Activated naive CD4-positive, alpha-beta T cell treated with anti-CD3 and anti-CD28 coated beads, Interleukin-2, amount 50 U/mL, for 72 hours (primary cell): ENCODE data around the gene APOC1. TPM values are rescaled to one million over a fixed set of nuclear protein-coding genes. Genes with fewer than 3 reads are reported as not detected.
A peak's percentile ranks its signal among the peaks of the same experiment; 100 is the strongest.
"Not testable (repeated sequence)": the region's sequence is repeated elsewhere in the genome, so short reads cannot be mapped to it uniquely, and the experiment has no call there.

Source experiments
- ATAC-seq, 2 donors: fragments of 150-1000 bp; cut with Tn5 transposase; 2 replicates each; pipeline ENCODE4 v1.10.0; 2021; ENCODE audit warnings: mild to moderate bottlenecking in 2 of 2, moderate library complexity in 2 of 2
- DNase-seq, 2 donors: peaks; one replicate each; pipeline ENCODE4 v3.0.0; 2021 to 2022; ENCODE audit warnings: low spot score in 2 of 2
- H3K27ac Mint-ChIP-seq, 2 donors: one replicate each; pipeline ENCODE4 v1.8.0; 2022; ENCODE audit warnings: mild to moderate bottlenecking in 2 of 2, mixed read lengths in 2 of 2
- H3K36me3 Mint-ChIP-seq, 2 donors: one replicate each; pipeline ENCODE4 v1.8.0; 2022; ENCODE audit warnings: mixed read lengths in 2 of 2
- H3K9me3 Mint-ChIP-seq, 2 donors: one replicate each; pipeline ENCODE4 v1.8.0; 2022; ENCODE audit warnings: mixed read lengths in 2 of 2
- total RNA-seq, 2 donors: library from RNA; stranded (reverse); gene quantifications; one replicate each; pipeline ENCODE4 v1.2.3, GENCODE V29; 2022

APOC1 gene
- total RNA-seq: under 1 TPM in 1 of 2 donors, not detected in 1; 0.61 TPM

GRCh38 chr19:44914433-44915206 is at the start of gene APOC1:
Gene APOC1, plus strand, starts transcription at chr19:44914608. Its CDS starts 284 bp downstream, at chr19:44914892.
- H3K27ac Mint-ChIP-seq: peak within 1 kb of the TSS; percentile 59 to 95
- ATAC-seq: peak; percentile 99
- H3K36me3 Mint-ChIP-seq, H3K9me3 Mint-ChIP-seq: not testable (repeated sequence)
- DNase-seq: peak; percentile 79 to 82

DNA sequence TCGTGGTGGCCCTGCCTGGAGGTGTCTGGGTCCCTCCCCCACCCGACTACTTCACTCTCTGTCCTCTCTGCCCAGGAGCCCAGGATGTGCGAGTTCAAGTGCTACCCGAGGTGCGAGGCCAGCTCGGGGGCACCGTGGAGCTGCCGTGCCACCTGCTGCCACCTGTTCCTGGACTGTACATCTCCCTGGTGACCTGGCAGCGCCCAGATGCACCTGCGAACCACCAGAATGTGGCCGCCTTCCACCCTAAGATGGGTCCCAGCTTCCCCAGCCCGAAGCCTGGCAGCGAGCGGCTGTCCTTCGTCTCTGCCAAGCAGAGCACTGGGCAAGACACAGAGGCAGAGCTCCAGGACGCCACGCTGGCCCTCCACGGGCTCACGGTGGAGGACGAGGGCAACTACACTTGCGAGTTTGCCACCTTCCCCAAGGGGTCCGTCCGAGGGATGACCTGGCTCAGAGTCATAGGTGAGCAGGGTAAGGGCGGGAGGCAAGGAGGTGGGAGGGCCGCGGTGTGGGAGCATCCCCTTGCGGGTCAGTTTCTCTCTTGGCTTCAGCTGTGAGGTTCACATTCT is 49.1 kb upstream of the APOC1 start:
- no peaks in the 10 kb centered on the region for H3K9me3 Mint-ChIP-seq
- H3K36me3 Mint-ChIP-seq: no peaks in the 10 kb centered on the region
- DNase-seq (no peak), ATAC-seq (no peak)
- peak overlapping the region in 1 of 2 donors; percentile 3 for H3K27ac Mint-ChIP-seq

- DNase-seq (no peak), ATAC-seq (no peak)
- no peaks in the 10 kb centered on the region for H3K9me3 Mint-ChIP-seq
- H3K36me3 Mint-ChIP-seq: no peaks in the 10 kb centered on the region
- H3K27ac Mint-ChIP-seq: peak overlapping the region in 1 of 2 donors; percentile 44
Measured at GRCh38 chr19:44866664-44867063, 47.7 kb upstream of the APOC1 start.

DNA sequence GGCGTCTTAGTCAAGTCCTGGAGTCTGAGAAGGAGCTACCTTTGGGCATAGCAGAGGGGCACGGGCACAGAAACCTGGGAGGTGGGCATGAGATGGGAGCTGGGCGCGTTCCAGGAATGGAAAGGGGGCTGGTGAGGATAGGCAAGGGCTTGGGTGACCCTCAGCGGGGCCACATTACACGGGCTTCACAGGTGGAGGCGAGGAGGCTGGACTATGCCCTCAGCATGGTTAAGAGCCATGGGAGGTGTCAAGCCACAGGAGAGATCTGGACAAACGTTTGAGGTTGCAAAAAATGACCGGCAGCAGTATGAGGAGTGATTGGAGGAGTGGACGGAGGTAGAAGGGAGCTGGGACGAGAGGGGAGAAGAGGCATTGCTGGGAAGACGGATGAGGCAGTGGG is 46.8 kb upstream of the APOC1 start:
- ATAC-seq (no peak), DNase-seq (no peak)
- Mint-ChIP-seq H3K36me3 (no peaks in the 10 kb centered on the region), H3K9me3 (no peaks in the 10 kb centered on the region), H3K27ac (no peak overlapping the region)

DNA sequence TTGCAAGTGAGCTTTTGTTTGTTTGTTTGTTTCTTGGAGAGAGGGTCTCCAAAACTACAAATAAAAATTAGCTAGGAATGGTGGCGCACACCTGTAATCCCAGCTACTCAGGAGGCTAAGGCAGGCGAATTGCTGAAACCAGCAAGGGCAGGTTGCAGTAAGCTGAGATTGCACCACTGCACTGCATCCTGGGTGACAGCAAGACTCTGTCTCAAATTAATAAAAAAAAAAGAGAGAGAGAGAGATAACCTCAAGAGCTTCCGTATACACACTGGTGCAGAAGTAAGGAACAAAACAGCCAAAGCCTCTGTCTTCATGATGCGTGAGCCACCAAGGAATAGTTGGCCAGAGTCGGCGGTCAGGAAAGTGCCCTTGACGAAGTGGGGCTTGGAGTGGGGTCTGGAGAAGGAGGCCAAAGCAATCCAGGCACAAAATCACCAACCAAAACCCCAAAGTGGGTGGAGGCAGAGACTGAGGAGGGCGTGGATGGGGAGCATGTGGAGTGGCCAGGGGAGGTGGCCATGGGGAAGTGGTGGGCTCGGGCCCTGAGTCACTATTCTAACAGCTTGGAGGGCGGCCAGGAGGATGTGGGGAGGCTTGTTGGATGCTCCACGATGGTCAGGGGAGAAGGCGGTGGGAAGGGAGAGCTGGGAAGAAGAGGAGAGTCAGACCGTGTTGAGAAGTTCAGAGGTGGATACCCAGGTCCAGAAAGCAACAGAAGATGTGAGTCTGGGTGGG is 44.5 kb upstream of the APOC1 start:
- Mint-ChIP-seq H3K27ac (peak overlapping the region in 1 of 2 donors; percentile 24), H3K9me3 (no peaks in the 10 kb centered on the region), H3K36me3 (no peaks in the 10 kb centered on the region)
- DNase-seq (no peak), ATAC-seq (no peak)

- H3K9me3 Mint-ChIP-seq: no peaks in the 10 kb centered on the region
- no peak overlapping the region for H3K27ac Mint-ChIP-seq
- no peaks in the 10 kb centered on the region for H3K36me3 Mint-ChIP-seq
- DNase-seq: no peak
- ATAC-seq: no peak
Measured at GRCh38 chr19:44871809-44872208, 42.6 kb upstream of the APOC1 start.

DNA sequence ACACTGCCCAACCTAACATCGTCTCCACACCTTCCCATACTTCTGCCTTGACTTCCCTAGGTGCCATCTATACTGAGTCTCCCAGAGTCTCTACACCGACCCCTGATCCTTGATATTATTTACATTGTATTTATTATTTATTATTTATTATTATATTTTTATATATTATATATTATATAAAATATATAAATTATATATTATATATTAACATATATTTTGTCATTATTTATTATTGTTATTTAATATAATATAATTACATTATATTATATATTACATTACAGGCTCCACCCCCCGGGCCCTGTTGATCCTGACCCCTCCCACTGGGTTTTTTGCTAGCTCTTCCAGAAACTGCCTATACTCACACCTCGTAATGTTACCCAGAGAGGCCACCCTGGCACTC is 41.7 kb upstream of the APOC1 start:
- ATAC-seq: no peak

GRCh38 chr19:44874317-44874716 is 40.1 kb upstream of the APOC1 start:
- DNase-seq: no peak
- ATAC-seq: no peak
- Mint-ChIP-seq H3K36me3 (no peaks in the 10 kb centered on the region), H3K9me3 (no peaks in the 10 kb centered on the region), H3K27ac (no peak overlapping the region)

More for the DNA sequence above, 41.7 kb upstream of the APOC1 start:
- no peaks in the 10 kb centered on the region for H3K36me3 Mint-ChIP-seq
- DNase-seq: no peak
- no peak overlapping the region for H3K27ac Mint-ChIP-seq
- no peaks in the 10 kb centered on the region for H3K9me3 Mint-ChIP-seq

DNA sequence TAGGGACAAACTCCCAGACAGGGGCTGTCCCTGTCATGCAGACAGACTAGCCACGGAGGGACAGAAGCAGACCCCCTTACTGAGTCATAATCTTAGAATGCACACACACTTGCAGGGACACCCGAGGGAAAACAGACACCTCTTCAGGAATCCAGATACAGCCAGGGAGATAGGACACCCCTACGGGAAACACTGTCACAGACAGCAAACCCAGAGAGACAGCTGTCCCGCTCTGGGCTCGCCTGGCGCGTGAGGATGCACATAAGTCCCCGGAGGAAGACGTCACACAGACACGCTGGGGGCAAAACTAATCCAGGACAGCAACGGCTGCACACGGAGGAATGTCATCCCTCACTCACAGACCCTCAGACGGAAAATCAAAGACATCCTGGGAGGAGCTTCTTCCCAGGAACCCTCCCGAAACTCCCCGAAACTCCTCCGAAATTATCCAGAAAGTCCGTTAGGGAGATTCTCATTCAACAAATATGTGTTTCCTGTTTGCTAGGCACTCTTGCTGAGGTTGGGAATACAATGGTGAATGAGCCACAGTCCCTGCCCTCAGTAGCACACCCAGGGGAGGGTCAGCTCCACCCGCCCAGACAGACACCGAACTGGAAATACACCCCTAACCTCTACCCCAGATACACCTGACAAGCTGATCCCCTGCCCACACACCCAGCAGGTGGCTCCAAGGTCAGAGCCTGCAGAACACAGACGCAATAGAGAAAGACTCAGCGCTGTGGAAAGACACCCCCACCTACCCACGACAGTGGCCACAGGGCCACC is 38.5 kb upstream of the APOC1 start:
- DNase-seq (no peak), ATAC-seq (no peak)
- Mint-ChIP-seq H3K9me3 (no peaks in the 10 kb centered on the region), H3K27ac (peak overlapping the region in 1 of 2 donors; percentile 24), H3K36me3 (no peaks in the 10 kb centered on the region)

GRCh38 chr19:44876930-44877535 is 37.4 kb upstream of the APOC1 start:
- no peak for ATAC-seq

GRCh38 chr19:44878120-44878865 is 36.1 kb upstream of the APOC1 start:
- Mint-ChIP-seq H3K27ac (peak overlapping the region in 1 of 2 donors; percentile 65), H3K36me3 (no peaks in the 10 kb centered on the region), H3K9me3 (no peaks in the 10 kb centered on the region)
- DNase-seq (no peak), ATAC-seq (no peak)

More at GRCh38 chr19:44876930-44877535, 37.4 kb upstream of the APOC1 start:
- Mint-ChIP-seq H3K9me3 (no peaks in the 10 kb centered on the region), H3K27ac (peak overlapping the region in 1 of 2 donors; percentile 77), H3K36me3 (no peaks in the 10 kb centered on the region)
- no peak for DNase-seq

GRCh38 chr19:44879309-44880065 is 34.9 kb upstream of the APOC1 start:
- H3K36me3 Mint-ChIP-seq: no peaks in the 10 kb centered on the region
- H3K9me3 Mint-ChIP-seq: no peaks in the 10 kb centered on the region
- ATAC-seq: no peak
- no peak for DNase-seq
- H3K27ac Mint-ChIP-seq: no peak overlapping the region

- H3K27ac Mint-ChIP-seq: peak overlapping the region in 1 of 2 donors; percentile 71
- ATAC-seq (no peak), DNase-seq (no peak)
Measured at GRCh38 chr19:44882063-44882462, 32.3 kb upstream of the APOC1 start.

DNA sequence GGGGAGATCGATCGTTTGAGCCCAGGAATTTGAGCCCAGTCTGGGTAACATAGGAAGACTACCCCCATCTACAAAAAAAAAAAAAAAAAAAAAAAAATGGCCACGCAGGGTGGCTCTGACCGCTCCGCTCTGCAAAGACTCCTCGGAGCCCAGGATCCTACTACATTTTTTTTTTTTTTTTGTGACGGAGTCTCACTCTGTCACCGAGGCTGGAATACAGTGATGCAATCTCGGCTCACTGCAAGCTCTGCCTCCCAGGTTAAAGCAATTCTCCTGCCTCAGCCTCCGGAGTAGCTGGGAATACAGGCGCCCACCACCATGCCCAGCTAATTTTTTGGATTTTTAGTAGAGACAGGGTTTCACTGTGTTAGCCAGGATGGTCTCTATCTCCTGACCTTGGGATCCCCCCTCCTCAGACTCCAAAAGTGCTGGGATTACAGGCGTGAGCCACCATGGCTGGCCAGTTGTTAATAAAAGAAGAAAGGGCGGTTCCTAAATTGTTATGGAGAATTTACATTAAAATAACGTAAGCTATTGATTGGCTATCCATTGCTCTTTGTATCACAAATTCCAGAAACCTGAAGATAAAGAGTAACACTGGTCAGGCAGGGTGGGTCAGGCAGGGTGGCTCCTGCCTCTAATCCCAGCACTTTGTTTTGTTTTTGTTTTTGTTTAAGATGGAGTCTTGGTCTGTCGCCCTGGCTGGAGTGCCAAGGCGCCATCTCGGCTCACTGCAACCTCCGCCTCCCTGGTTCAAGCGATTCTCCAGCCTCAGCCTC is 31.6 kb upstream of the APOC1 start:
- H3K36me3 Mint-ChIP-seq, H3K9me3 Mint-ChIP-seq, H3K27ac Mint-ChIP-seq, ATAC-seq, DNase-seq: not testable (repeated sequence)

More at GRCh38 chr19:44882063-44882462, 32.3 kb upstream of the APOC1 start:
- H3K9me3 Mint-ChIP-seq: no peaks in the 10 kb centered on the region
- no peaks in the 10 kb centered on the region for H3K36me3 Mint-ChIP-seq
